H1 (cell line): ENCODE results near the gene ADAM19. TPM values are rescaled to one million over a fixed set of nuclear protein-coding genes. Genes with fewer than 3 reads are reported as not detected.

Source experiments
- ASH2L ChIP-seq: fragments of 200-600, 300-600 bp; sonication (generic); IDR thresholded peaks from one replicate; pipeline ENCODE4 v1.7.1; 2017; ENCODE audit warnings: low read length
- BCL11A ChIP-seq, 2 experiments: IDR thresholded peaks; one replicate each; pipeline ENCODE4 v1.6.1; 2011; ENCODE audit warnings: low read depth in 2 of 2, low read length in 2 of 2, mild to moderate bottlenecking in 2 of 2
- CTCF ChIP-seq, 3 experiments: IDR thresholded peaks; 1 replicate in 2 of 3; 2 replicates in 1 of 3; pipeline versions ENCODE4 v1.5.1 to v1.6.1; 2011; ENCODE audit warnings: low read length in 3 of 3, mild to moderate bottlenecking in 3 of 3, inconsistent platforms in 2 of 3, low read depth in 1 of 3, moderate library complexity in 1 of 3; ENCODE audit not compliant: insufficient read depth in 1 of 3; ENCODE audit errors: control extremely low read depth in 1 of 3
- RNF2 ChIP-seq: fragments of 200-900, 300-1000 bp; sonication (generic); IDR thresholded peaks from 2 replicates; pipeline ENCODE4 v1.7.1; 2016; ENCODE audit warnings: borderline replicate concordance, low read depth, mild to moderate bottlenecking, antibody characterized with exemption, low read length; ENCODE audit not compliant: poor library complexity, severe bottlenecking; ENCODE audit errors: missing control alignments
- polyA plus RNA-seq, 7 experiments: library from polyadenylated mRNA; depleted of rRNA in 3 of 7; stranded (reverse) in 5 of 7; unstranded in 2 of 7; fragments of >200 nt in 5 of 7; fragments of 200-250 nt in 2 of 7; gene quantifications; 1 replicate in 5 of 7; 2 replicates in 1 of 7; 4 replicates in 1 of 7; pipeline versions ENCODE4 v1.2.1 to v1.2.3, GENCODE V29; 2011 to 2013; ENCODE audit warnings: missing spikeins in 2 of 7, mixed read lengths in 2 of 7
- total RNA-seq: library from RNA; stranded (reverse); fragmentation: NEBNext Ultra II Directional; extraction: Animal tissue kit (Norgen Biotek cat#: 25700); gene quantifications from 2 replicates; pipeline ENCODE4 v1.2.1, GENCODE V29; 2021
- TF ChIP-seq, protein P1 (sequence below): fragments of 300-600 bp; sonication (generic); IDR thresholded peaks from 2 replicates; pipeline ENCODE4 v1.7.1; 2012; ENCODE audit warnings: low read length, moderate library complexity, mild to moderate bottlenecking, inconsistent platforms; ENCODE audit not compliant: insufficient replicate concordance

ADAM19 gene
- total and polyA plus RNA-seq, 2 of the 8 experiments (the other 6 are each of a cell fraction or from before 2014, with no cell fraction given) = 6.5 to 22.7 TPM

DNA sequence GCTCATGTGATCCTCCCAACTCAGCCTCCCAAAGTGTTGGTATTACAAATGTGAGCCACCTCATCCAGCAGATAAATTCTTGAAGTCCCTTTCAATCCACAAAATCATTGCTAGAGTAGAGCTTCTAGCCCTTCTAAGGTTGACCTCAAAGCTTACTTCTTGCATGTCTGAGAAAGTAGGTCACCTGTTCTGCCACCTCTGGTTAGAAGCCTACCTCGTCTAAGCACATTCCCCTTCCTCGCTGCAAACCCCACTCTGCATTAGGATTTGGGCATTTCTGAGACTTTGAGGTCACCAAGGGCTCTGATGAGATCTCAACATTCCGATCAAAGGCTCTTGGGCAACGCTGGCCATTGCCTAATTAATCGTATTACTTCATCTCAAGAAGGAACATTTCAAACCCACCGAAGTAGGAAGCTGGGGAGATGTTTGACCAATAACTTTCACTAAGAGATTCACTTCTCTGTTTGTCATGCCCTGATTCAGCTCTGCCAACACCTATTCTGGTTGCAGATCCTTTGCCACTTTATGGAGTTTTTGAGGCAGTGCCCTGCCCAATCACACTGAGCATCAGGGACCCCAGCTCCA lies 8.6 kb downstream of the ADAM19 start (continued):
- TF ChIP-seq RNF2 (no peak), BCL11A (IDR thresholded peaks at IDR 0.05; ENCODE audit: low read depth in 2 of 2, low read length in 2 of 2) (no peak), ASH2L (no peak), CTCF (IDR thresholded peaks at IDR 0.05; ENCODE audit: control extremely low read depth in 1 of 3, insufficient read depth in 1 of 3, low read depth in 1 of 3, low read length in 3 of 3) (no peak)
- TF ChIP-seq, protein P1, sequence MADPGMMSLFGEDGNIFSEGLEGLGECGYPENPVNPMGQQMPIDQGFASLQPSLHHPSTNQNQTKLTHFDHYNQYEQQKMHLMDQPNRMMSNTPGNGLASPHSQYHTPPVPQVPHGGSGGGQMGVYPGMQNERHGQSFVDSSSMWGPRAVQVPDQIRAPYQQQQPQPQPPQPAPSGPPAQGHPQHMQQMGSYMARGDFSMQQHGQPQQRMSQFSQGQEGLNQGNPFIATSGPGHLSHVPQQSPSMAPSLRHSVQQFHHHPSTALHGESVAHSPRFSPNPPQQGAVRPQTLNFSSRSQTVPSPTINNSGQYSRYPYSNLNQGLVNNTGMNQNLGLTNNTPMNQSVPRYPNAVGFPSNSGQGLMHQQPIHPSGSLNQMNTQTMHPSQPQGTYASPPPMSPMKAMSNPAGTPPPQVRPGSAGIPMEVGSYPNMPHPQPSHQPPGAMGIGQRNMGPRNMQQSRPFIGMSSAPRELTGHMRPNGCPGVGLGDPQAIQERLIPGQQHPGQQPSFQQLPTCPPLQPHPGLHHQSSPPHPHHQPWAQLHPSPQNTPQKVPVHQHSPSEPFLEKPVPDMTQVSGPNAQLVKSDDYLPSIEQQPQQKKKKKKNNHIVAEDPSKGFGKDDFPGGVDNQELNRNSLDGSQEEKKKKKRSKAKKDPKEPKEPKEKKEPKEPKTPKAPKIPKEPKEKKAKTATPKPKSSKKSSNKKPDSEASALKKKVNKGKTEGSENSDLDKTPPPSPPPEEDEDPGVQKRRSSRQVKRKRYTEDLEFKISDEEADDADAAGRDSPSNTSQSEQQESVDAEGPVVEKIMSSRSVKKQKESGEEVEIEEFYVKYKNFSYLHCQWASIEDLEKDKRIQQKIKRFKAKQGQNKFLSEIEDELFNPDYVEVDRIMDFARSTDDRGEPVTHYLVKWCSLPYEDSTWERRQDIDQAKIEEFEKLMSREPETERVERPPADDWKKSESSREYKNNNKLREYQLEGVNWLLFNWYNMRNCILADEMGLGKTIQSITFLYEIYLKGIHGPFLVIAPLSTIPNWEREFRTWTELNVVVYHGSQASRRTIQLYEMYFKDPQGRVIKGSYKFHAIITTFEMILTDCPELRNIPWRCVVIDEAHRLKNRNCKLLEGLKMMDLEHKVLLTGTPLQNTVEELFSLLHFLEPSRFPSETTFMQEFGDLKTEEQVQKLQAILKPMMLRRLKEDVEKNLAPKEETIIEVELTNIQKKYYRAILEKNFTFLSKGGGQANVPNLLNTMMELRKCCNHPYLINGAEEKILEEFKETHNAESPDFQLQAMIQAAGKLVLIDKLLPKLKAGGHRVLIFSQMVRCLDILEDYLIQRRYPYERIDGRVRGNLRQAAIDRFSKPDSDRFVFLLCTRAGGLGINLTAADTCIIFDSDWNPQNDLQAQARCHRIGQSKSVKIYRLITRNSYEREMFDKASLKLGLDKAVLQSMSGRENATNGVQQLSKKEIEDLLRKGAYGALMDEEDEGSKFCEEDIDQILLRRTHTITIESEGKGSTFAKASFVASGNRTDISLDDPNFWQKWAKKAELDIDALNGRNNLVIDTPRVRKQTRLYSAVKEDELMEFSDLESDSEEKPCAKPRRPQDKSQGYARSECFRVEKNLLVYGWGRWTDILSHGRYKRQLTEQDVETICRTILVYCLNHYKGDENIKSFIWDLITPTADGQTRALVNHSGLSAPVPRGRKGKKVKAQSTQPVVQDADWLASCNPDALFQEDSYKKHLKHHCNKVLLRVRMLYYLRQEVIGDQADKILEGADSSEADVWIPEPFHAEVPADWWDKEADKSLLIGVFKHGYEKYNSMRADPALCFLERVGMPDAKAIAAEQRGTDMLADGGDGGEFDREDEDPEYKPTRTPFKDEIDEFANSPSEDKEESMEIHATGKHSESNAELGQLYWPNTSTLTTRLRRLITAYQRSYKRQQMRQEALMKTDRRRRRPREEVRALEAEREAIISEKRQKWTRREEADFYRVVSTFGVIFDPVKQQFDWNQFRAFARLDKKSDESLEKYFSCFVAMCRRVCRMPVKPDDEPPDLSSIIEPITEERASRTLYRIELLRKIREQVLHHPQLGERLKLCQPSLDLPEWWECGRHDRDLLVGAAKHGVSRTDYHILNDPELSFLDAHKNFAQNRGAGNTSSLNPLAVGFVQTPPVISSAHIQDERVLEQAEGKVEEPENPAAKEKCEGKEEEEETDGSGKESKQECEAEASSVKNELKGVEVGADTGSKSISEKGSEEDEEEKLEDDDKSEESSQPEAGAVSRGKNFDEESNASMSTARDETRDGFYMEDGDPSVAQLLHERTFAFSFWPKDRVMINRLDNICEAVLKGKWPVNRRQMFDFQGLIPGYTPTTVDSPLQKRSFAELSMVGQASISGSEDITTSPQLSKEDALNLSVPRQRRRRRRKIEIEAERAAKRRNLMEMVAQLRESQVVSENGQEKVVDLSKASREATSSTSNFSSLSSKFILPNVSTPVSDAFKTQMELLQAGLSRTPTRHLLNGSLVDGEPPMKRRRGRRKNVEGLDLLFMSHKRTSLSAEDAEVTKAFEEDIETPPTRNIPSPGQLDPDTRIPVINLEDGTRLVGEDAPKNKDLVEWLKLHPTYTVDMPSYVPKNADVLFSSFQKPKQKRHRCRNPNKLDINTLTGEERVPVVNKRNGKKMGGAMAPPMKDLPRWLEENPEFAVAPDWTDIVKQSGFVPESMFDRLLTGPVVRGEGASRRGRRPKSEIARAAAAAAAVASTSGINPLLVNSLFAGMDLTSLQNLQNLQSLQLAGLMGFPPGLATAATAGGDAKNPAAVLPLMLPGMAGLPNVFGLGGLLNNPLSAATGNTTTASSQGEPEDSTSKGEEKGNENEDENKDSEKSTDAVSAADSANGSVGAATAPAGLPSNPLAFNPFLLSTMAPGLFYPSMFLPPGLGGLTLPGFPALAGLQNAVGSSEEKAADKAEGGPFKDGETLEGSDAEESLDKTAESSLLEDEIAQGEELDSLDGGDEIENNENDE = no peak
